ENCODE measurements around the gene OR2G6.
"Not testable (repeated sequence)": the region's sequence is repeated elsewhere in the genome, so short reads cannot be mapped to it uniquely, and the experiment has no call there.

Gene OR2G6

GRCh38 chr1:248574657-248575056, 66.8 kb downstream of the OR2G6 start, which contains the start of gene OR2T34:
Gene OR2T34, minus strand, starts transcription at chr1:248574757. Its CDS starts 0 bp downstream, at chr1:248574757.
- not testable (repeated sequence) for ATAC-seq (ENCODE audit: low read depth); DNase-seq (ENCODE audit: low spot score); H3K27ac ChIP-seq (ENCODE audit: poor library complexity, severe bottlenecking); H3K36me3 ChIP-seq (ENCODE audit: low read depth); H3K27me3 ChIP-seq (ENCODE audit: insufficient read depth, poor library complexity, severe bottlenecking); H3K4me1 ChIP-seq (ENCODE audit: insufficient read depth, poor library complexity, severe bottlenecking); H3K4me3 ChIP-seq (ENCODE audit: severe bottlenecking); H3K9me3 ChIP-seq (ENCODE audit: severe bottlenecking)

- no peaks in the 10 kb centered on the region for H3K9me3 ChIP-seq (ENCODE audit: severe bottlenecking)
- no peak for TF ChIP-seq CTCF (IDR thresholded peaks at IDR 0.05; ENCODE audit: poor library complexity, severe bottlenecking)
- H3K4me1 ChIP-seq (ENCODE audit: insufficient read depth, poor library complexity, severe bottlenecking): no peaks in the 10 kb centered on the region
- no peaks in the 10 kb centered on the region for H3K36me3 ChIP-seq (ENCODE audit: low read depth)
- ATAC-seq (ENCODE audit: low read depth): no peak
- H3K27ac ChIP-seq (ENCODE audit: poor library complexity, severe bottlenecking): no peak overlapping the region
- H3K4me3 ChIP-seq (ENCODE audit: severe bottlenecking): no peak overlapping the region
- H3K27me3 ChIP-seq (ENCODE audit: insufficient read depth, poor library complexity, severe bottlenecking): no peaks in the 10 kb centered on the region
- DNase-seq (ENCODE audit: low spot score): no peak
Measured at GRCh38 chr1:248576260-248576980, 68.5 kb downstream of the OR2G6 start.
